NK-92 (cell line): ENCODE data around the gene FKBP2.

Experiments
- DNase-seq: peaks from one replicate; lab custom pipeline; 2025; ENCODE audit not compliant: unreplicated experiment; lab: John Stamatoyannopoulos, UW

Gene FKBP2

DNA sequence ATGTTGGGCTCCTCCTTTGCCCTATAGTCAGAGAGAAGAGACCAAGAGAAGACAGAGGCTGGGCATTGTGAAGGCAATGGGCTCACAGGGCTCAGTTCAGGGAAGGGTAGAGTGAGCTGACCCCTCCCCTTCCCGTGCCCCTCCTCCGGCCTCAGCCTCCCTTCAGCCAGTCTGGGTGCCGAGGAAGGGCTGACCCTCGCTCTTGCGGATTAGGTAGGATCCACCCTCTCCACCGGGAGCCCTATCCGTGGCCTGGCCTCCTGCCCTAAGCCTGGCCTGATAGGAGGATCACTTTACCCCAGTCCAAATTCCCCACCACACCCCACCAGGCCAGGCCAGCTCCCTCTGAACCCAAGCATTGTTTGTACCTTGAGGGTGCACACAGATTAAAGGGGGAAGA is 7.7 kb downstream of the FKBP2 start:
- no peak for DNase-seq

DNA sequence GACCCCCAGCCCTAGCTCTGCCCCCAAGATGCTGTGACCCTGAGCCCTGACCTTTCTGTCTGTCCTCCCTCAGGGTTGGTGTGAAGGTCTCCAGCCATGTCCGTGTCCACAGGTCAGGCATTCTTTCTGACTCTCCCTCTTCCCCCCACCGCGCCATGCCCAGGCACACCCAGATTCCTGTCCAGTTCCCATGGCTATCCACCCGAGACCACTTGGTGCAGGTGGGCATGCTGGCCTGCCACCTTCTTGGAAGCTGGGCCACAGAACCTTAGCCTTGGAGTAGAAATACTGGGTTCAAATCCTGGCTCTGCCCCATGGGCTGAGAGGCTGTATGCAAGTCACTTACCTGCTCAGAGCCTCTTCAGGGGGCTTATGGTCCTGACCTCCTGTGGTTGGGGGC is 8.1 kb downstream of the FKBP2 start:
- DNase-seq = no peak

DNA sequence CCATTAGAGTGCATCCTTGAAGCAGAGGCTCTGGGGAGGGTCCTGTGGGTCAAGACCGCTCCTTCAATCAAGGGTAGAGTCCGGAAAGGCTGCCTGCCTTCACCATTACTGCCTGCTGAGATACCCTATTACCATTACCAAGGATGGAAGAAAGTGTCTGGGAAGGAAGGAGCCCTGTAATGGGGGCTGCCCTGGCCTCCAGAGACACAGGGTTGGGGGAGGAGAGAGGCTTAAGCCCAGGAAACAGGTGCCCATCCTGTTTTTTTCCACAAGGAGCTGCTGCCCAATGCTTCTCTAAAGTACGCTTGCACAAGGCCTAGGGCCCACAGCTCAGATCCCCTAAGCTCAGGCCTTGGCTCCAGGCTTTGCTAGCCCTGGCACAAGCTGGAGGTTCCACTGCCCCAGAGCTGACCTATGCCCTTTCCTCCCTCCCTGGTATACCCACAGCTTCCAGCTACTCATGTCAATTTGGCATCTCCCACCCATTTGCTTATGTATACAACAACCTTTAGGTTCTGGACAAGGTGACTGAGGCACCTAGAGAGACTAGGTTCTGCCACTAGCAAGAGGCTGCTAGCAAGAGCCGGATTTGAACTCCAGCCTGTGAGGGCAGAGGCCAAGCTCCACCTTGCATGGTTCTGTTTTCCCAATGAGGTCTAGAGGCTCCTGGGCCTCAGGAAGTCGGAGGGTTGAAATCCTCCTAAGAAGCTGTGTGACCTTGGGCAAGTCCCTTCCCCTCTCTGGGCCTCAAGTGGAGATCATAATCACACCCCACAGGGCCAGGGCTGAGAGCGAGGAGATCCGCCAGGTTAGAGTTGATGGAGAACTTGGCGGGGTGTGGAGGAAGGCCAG is 8.9 kb downstream of the FKBP2 start:
- no peak for DNase-seq

DNA sequence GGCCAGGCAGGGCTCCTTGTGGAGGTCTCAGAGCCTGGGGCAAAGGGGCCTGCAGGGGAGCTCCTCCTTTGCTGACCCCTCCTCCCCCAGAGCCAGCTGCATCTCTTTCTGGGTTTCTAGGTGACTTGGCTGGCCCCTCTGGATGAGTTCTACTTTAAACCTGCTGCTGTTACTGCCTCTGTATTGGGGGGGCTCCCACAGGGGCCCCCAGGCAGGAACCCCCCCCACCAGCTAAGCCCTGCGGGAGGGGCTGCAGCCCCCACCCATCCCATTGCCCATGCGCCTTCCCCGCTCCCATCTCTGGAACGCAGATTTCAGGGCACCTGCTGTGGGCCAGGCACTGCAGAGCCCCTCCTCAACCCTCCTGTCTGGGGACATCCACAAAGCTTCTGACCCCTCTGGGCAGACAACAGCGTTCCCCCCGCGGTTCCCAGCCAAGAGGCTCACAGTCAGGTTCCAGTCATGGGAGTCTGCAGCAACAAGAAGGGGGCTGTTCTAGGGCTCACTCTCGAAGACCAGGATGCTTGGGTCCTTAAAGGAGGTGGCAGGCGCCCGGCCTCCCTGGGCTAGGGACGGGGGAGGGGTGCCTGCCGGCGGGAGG is 9.6 kb downstream of the FKBP2 start:
- DNase-seq = no peak

DNA sequence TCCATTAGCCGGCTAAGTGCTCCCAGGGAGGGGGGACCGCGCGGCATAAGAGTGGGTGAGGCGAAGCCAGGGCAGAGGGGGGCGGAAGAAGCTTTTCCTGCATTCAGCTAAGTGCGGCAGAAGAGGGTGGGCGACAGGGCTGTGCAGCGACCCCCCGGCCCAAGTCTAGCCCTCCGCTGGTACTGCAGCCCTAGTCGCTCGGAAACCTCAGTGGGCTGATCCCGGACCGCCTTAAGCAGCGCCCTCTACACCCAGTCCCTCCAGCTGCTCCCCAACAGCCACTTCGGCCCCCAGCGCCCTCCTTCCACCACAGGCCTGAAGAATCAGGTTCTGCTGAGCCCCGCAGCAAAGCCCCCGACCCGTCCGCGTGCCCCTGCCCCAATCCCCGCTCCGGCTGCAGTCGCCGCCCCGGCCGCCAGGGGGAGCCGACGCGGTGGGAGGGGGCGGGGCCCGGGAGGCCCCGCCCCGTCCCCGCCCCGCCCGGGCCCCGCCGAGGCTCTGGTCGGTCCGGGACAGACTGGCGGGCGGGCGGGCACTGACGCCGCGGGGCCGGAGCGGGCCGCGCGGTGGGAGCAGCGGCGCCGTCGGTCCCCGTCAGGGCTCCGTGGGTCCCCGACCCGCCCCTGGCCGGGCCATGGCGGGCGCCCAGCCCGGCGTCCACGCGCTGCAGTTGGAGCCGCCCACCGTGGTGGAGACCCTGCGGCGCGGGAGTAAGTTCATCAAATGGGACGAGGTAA is 10.3 kb downstream of the FKBP2 start, which contains the start of gene PLCB3:
Gene PLCB3, plus strand, starts transcription at position 515 of the 737 bp plus-strand sequence. Its CDS starts 120 bp downstream, at position 635.
- no peak for DNase-seq

DNA sequence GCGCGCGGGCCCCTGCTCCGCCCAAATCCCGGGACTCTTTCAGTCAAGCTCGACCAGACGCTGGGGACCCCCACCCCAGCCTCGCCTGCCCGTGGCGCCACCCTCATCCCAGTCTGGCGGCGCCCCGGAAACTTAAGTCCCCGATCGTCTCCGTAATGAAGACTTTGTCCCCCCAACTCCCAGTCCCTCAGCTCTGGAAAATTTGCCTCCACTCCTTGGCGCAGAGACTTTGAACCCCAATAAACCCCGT is 10.8 kb downstream of the FKBP2 start:
- no peak for DNase-seq

DNA sequence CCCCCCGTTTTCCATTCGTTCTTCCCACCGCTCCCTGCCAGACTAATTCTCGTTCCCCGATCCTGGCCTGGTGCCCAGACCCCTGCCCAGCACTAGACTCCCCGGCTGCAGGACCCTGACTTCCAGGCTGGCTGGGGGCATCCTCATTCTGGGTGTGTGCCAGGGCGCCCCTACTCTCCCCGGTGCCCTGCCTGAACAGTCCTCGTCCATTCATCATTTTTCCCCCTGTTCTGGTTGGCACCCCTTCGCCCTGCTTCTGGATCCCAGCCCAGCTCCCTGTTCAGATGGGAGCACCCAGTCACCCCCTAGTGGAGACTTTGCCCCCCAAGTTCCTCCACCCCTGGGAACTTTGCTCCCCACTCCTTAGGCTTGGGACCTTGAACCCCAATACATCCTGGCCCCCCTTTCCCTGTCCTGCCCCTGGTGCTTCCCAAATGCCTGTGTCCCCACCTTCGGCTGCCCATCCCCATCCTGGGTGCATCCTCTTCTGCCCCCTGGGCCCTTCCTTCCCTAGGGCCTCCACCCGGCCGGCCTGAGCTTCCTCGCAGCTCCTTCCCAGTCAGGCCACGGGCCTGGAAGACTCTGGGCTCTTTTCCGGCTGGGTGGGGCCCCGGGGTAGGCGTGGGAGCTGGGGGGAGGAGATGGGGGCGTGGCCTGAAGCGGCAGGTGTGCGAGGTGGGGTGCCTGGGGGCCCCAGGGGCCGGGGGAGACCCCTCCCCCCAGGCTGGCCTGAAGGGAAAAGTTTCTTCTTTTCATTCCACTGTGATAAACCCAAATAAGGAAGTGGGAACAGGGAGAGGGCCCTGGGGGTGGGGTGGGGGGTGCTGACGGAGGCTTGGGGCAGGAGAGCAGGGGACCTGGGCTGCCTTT is 11.3 kb downstream of the FKBP2 start:
- no peak for DNase-seq

DNA sequence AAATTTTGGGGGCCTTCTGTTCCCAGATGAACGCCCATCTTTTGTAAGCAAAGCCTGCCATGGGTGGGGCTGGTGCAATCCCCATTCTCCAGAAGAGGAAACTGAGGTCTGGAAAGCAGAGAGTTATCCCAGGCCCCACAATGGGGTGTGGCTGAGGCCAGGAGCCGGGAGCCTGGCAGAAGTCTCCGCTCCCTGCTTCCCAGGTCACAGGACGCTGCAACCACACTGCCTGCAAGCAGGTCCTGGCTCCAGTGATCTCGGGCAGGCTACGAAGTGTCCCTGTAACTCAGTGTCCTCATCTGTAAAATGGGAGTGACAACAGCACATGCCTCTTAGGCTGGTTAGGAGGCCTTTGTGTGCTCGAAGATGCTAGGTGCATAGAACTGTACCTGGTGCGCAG is 12.1 kb downstream of the FKBP2 start:
- no peak for DNase-seq

DNA sequence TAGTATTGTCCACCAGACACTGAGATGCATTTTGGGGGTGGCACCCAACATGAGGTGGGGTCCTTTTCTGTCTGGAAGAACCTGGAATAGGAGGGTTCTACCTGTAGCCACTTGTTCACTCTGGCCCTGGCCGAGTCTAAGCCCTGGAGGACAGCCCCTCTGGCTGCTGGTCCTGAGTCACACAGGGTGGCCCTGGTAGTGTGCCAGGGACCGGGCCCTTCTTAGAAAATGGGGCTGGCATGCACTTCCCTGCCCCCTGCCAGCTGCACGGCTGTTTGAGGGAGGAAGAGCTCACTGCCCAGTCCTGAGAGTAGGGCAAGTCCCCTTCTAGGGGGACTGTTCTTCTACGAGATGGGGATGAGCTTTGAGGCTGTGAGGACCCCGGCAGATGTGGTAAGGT is 12.6 kb downstream of the FKBP2 start:
- no peak for DNase-seq

DNA sequence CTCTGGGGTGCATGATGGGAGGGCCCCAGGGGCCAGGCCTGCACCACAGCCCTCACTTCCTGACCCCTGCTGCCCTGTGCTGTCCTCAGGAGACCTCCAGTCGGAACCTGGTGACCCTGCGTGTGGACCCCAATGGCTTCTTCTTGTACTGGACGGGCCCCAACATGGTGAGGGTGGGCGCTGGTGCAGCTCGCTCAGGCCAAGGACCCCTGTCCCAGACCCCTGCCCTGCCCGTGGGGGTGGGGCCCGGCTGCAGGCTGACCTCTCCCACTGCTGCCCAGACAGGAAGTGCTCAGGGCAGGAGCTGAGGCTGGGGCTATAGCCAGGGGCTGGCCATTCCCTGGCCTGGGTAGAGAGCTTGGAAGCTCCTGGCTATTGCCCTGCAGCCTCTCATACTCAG is 13.4 kb downstream of the FKBP2 start:
- DNase-seq = no peak

DNA sequence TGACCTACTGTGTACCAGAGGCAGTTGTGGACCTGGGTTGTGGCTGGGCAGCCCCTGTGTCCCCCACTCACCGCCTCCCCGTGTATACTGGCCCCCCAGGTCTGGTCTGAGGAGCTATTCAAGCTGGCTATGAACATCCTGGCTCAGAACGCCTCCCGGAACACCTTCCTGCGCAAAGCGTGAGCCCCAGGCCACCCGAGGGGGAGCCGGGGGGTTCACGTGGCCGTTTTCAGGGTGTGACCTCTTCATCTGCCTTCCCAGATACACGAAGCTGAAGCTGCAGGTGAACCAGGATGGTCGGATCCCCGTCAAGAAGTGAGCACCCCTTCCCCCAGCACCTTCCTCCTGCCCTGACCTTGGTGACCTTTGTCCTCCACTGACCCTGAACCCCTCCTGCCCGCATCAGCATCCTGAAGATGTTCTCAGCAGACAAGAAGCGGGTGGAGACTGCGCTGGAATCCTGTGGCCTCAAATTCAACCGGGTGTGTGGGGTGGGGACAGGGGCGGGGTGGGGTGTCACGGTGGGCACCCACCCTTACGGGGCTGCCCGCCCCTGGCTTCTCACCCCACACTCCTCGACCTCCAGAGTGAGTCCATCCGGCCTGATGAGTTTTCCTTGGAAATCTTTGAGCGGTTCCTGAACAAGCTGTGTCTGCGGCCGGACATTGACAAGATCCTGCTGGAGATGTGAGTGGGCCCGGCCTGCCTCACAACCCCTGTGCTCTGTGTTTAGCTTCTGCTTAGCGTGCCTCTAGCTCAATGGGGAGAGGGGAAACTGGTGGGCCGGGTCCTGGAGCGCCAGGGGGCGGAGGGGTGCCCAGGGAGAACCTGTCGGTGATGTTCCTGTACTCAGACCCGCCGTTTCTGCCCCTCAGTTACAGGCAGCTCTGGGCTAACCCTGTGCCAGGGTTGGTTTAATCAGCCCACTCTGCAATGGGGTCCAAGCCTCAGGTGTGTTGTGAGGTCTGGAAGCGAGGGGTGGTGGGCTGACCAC is 14.5 kb downstream of the FKBP2 start:
- DNase-seq = no peak

DNA sequence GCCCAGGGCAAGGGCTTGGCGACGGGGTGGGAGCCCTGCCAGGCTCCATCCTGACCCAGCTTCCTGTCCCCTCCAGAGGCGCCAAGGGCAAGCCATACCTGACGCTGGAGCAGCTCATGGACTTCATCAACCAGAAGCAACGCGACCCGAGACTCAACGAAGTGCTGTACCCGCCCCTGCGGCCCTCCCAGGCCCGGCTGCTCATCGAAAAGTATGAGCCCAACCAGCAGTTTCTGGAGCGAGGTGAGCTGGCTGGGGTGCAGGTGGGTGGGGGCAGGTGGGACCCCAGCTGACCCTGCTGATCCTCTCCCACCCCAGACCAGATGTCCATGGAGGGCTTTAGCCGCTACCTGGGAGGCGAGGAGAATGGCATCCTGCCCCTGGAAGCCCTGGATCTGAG is 15.4 kb downstream of the FKBP2 start:
- DNase-seq = no peak

DNA sequence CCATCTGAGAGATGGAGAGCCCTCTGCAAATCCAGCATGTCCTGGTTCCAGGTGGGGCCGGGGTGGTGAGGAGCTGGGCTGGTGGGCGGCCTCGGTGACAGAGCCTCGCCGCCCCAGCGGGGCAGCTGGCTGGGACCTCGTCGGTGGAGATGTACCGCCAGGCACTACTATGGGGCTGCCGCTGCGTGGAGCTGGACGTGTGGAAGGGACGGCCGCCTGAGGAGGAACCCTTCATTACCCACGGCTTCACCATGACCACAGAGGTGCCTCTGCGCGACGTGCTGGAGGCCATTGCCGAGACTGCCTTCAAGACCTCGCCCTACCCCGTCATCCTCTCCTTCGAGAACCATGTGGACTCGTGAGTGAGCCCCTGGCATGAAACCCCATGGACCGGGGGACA is 17.5 kb downstream of the FKBP2 start:
- no peak for DNase-seq

DNA sequence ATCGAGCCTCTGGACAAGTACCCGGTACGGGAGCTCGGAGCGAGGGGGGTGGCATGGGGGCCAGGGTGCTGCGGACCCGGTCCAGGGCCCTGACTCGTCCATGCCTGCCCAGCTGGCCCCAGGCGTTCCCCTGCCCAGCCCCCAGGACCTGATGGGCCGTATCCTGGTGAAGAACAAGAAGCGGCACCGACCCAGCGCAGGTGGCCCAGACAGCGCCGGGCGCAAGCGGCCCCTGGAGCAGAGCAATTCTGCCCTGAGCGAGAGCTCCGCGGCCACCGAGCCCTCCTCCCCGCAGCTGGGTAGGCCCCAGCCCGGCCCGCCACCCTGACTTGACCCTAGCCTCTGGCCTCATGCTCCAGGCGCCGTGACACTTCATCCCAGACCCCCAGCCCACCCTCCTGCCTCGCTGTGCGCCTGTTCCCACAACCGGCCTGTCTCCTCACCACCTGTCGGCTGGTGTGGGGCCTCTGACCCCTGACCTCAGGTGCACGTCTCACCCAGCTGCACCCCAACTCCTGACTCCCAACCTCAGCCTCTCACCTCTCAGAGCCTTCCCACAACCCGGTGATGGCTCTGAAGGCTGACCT is 18.1 kb downstream of the FKBP2 start:
- DNase-seq = no peak

DNA sequence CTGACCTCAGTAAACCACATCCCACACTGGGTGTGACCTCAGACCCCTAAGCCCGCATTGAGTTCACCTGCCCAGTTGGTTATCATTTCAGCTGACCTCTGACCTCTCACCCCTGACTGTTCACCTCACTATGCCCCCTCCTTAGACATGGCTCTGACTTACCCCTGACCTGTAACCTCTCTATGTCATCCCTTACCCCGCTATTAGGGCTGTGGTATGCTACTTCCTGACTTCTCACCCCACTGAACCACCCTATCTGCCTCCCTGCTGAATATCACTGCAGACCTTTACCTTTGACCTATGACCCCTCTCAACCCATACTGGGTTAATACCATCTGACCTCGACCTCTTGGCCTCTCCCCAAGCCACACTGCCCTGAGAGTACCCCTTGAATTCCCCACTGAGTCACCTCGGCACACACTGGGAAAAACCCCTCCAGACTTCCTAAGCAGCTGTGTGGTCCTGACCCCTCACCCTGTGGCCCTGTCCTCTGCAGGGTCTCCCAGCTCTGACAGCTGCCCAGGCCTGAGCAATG is 18.7 kb downstream of the FKBP2 start:
- DNase-seq = no peak

DNA sequence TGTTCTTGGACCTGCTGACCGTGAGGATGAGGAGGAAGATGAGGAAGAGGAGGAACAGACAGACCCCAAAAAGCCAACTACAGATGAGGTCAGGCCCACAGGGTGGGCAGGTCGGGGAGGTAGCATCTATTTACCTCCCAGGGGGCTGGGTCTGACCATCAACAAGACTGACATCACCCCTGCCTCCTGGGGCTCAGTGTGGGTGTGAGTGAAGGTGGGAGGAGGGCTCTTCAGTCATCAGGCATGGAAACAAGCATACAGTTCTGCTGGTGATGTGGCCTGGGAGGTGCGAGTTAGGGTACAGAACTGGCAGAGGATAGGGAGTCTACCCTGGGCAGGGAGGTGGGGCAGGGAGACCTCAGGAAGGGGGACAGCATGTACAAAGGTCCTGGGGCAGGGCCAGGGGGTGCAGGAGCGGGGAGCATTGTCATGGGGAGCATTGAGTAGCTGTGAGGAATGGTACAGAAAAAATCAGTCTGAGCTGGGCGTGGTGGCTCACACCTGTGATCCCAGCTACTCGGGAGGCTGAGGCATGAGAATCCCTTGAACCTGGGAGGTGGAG is 19.3 kb downstream of the FKBP2 start:
- DNase-seq = no peak

DNA sequence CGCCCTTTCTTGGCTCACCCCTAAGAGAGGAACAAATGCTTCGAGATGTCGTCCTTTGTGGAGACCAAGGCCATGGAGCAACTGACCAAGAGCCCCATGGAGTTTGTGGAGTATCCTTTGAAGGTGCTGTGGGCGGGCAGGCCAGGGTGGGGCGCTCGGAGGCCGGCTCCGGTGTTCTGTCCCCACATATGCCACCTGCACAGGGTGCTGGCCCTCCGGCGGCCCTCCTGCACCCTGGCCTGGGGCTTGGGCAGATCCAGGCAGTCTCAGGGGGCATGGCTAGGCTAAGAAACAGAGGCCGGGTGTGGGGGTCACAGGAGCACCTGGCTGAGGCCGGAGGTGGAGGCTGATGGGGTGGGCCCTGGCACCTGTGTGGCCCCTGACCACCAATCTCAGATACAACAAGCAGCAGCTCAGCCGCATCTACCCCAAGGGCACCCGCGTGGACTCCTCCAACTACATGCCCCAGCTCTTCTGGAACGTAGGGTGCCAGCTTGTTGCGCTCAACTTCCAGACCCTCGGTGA is 20.7 kb downstream of the FKBP2 start:
- DNase-seq = no peak

DNA sequence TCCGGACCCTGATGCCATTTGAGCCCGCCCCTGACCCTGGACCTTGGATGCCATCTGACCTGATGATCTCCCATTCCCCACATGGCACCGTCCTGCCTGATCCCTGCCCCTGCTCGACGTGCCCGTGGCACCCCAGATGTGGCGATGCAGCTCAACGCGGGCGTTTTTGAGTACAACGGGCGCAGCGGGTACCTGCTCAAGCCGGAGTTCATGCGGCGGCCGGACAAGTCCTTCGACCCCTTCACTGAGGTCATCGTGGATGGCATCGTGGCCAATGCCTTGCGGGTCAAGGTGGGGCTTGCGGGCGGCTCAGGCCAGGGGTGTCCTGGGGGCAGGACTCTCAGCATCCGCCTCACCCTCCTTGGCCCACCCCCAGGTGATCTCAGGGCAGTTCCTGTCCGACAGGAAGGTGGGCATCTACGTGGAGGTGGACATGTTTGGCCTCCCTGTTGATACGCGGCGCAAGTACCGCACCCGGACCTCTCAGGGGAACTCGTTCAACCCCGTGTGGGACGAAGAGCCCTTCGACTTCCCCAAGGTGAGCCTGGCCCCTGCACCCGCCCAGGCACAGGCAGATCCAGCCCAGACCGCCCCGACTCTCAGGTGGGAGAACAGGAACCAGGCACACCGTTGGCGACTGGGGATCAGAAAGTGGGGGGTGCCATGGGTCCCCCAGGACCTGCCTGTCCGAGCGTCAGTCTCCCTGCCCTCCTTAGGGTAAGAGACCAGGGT is 21.5 kb downstream of the FKBP2 start:
- no peak for DNase-seq
